ENCODE data around the gene MAK.
"Not testable (repeated sequence)": the region's sequence is repeated elsewhere in the genome, so short reads cannot be mapped to it uniquely, and the experiment has no call there.

Gene MAK

GRCh38 chr6:10880366-10880765 lies 42.0 kb upstream of the MAK start:
- DNase-seq (ENCODE audit: low spot score), result no peak
- no peak for TF ChIP-seq CTCF (IDR thresholded peaks at IDR 0.05; ENCODE audit: borderline replicate concordance, control extremely low read depth, extremely low read depth, insufficient read depth, missing control alignments)
- in situ Hi-C loops (cut with MboI; ENCODE audit: low sequenced_read_pairs, unreplicated experiment), result no loop called here

- DNase-seq (ENCODE audit: low spot score), result no peak
- in situ Hi-C loops (cut with MboI; ENCODE audit: low sequenced_read_pairs, unreplicated experiment), result no loop called here
- no peak for TF ChIP-seq CTCF (IDR thresholded peaks at IDR 0.05; ENCODE audit: borderline replicate concordance, control extremely low read depth, extremely low read depth, insufficient read depth, missing control alignments)
Observed at GRCh38 chr6:10877871-10878270, 39.5 kb upstream of the MAK start.

- no peak for TF ChIP-seq CTCF (IDR thresholded peaks at IDR 0.05; ENCODE audit: borderline replicate concordance, control extremely low read depth, extremely low read depth, insufficient read depth, missing control alignments)
- no peak for DNase-seq (ENCODE audit: low spot score)
- in situ Hi-C loops (cut with MboI; ENCODE audit: low sequenced_read_pairs, unreplicated experiment), result no loop called here
Observed at GRCh38 chr6:10877012-10877411, 38.7 kb upstream of the MAK start.

GRCh38 chr6:10875026-10875425 lies 36.7 kb upstream of the MAK start:
- DNase-seq (ENCODE audit: low spot score), result no peak
- in situ Hi-C loops (cut with MboI; ENCODE audit: low sequenced_read_pairs, unreplicated experiment), result no loop called here
- no peak for TF ChIP-seq CTCF (IDR thresholded peaks at IDR 0.05; ENCODE audit: borderline replicate concordance, control extremely low read depth, extremely low read depth, insufficient read depth, missing control alignments)

- no peak for DNase-seq (ENCODE audit: low spot score)
- in situ Hi-C loops (cut with MboI; ENCODE audit: low sequenced_read_pairs, unreplicated experiment), result no loop called here
- TF ChIP-seq CTCF (IDR thresholded peaks at IDR 0.05; ENCODE audit: borderline replicate concordance, control extremely low read depth, extremely low read depth, insufficient read depth, missing control alignments), result no peak
Observed at GRCh38 chr6:10874207-10874606, 35.9 kb upstream of the MAK start.

GRCh38 chr6:10873374-10873773 lies 35.0 kb upstream of the MAK start:
- no peak for DNase-seq (ENCODE audit: low spot score)
- in situ Hi-C loops (cut with MboI; ENCODE audit: low sequenced_read_pairs, unreplicated experiment), result no loop called here
- TF ChIP-seq CTCF (IDR thresholded peaks at IDR 0.05; ENCODE audit: borderline replicate concordance, control extremely low read depth, extremely low read depth, insufficient read depth, missing control alignments), result no peak

GRCh38 chr6:10867952-10868351 lies 29.6 kb upstream of the MAK start:
- in situ Hi-C loops (cut with MboI; ENCODE audit: low sequenced_read_pairs, unreplicated experiment), result no loop called here
- TF ChIP-seq CTCF (IDR thresholded peaks at IDR 0.05; ENCODE audit: borderline replicate concordance, control extremely low read depth, extremely low read depth, insufficient read depth, missing control alignments), result no peak
- no peak for DNase-seq (ENCODE audit: low spot score)

GRCh38 chr6:10866709-10867108 lies 28.4 kb upstream of the MAK start:
- in situ Hi-C loops (cut with MboI; ENCODE audit: low sequenced_read_pairs, unreplicated experiment); DNase-seq (ENCODE audit: low spot score): not testable (repeated sequence)

GRCh38 chr6:10863031-10863430 lies 24.7 kb upstream of the MAK start:
- in situ Hi-C loops (cut with MboI; ENCODE audit: low sequenced_read_pairs, unreplicated experiment); DNase-seq (ENCODE audit: low spot score): not testable (repeated sequence)

All from GM13976 (cell line).